ENCODE data around the gene GRM2.

GRM2 gene

GRCh38 chr3:51670053-51670822, 36.6 kb upstream of the GRM2 start:
- TF ChIP-seq CTCF (conservative IDR thresholded peaks at IDR 0.05; ENCODE audit: low read depth, low read length) = no peak
- no peak for DNase-seq (ENCODE audit: low read depth)

GRCh38 chr3:51670823-51671733, 35.8 kb upstream of the GRM2 start, which contains the start of gene TEX264:
TEX264 (plus strand) TSS chr3:51671252; CDS start chr3:51674305, 3,053 bp downstream.
- no peak for DNase-seq (ENCODE audit: low read depth)
- peak within 1 kb of the TSS; percentile 57 for H3K4me3 ChIP-seq (ENCODE audit: low read length)
- no peak for TF ChIP-seq CTCF (conservative IDR thresholded peaks at IDR 0.05; ENCODE audit: low read depth, low read length)

More at GRCh38 chr3:51670053-51670822, 36.6 kb upstream of the GRM2 start:
- peak overlapping the region; percentile 57 for H3K4me3 ChIP-seq (ENCODE audit: low read length)

DNA sequence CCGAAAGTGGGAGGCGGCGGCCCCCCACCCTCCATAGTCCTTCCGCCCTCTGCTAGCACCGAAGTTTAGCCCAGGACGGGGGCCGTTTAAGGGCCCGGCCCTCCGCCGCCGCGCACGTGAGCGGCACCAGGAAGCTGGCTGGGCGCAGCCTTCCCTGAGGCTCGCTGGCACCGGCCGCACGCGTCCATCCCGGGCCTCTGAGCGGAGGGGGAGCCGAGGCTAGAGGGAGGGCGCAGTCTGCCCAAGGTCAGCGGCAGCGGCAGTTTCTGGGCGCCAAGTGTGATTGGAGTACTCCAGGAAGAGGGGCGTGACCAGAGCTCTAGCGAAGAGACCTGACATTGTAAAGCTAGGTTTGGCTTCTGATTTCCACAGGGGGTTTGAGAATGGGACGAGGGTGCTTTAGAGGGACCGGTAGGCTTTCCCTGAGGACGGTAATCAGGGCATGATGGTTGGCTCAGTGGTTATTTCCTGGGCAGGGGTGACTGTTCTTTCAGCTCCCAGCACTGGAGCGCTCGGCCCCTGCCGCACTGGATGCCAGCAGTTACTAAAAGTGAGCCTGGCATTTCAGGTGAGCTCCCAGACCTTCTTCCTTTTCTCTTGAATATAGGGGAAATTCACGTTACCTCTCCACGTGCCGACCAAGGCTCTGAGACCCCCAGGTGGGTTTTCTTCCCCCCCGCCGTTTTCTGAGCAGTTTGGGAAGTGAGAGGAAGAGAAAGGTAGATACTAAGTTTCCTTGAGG, 35.0 kb upstream of the GRM2 start:
- peak overlapping the region; percentile 57 for H3K4me3 ChIP-seq (ENCODE audit: low read length)
- DNase-seq (ENCODE audit: low read depth) = peak; percentile 21
- no peak for TF ChIP-seq CTCF (conservative IDR thresholded peaks at IDR 0.05; ENCODE audit: low read depth, low read length)

- no peak for TF ChIP-seq CTCF (conservative IDR thresholded peaks at IDR 0.05; ENCODE audit: low read depth, low read length)
- DNase-seq (ENCODE audit: low read depth) = no peak
- H3K4me3 ChIP-seq (ENCODE audit: low read length) = no peak overlapping the region
These were observed 33.6 kb upstream of the GRM2 start for GRCh38 chr3:51673181-51673801.

GRCh38 chr3:51673802-51674654, 32.8 kb upstream of the GRM2 start:
- DNase-seq (ENCODE audit: low read depth) = no peak
- no peak for TF ChIP-seq CTCF (conservative IDR thresholded peaks at IDR 0.05; ENCODE audit: low read depth, low read length)
- no peak overlapping the region for H3K4me3 ChIP-seq (ENCODE audit: low read length)

- peak; percentile 18 for DNase-seq (ENCODE audit: low read depth)
- no peak for TF ChIP-seq CTCF (conservative IDR thresholded peaks at IDR 0.05; ENCODE audit: low read depth, low read length)
- no peak overlapping the region for H3K4me3 ChIP-seq (ENCODE audit: low read length)
These were observed 31.7 kb upstream of the GRM2 start for GRCh38 chr3:51675201-51675611.
